Memory B cell (primary cell): Measurements from ENCODE around the gene EHMT1.
A peak's percentile ranks its signal among the peaks of the same experiment; 100 is the strongest.
"Not testable (repeated sequence)": the region's sequence is repeated elsewhere in the genome, so short reads cannot be mapped to it uniquely, and the experiment has no call there.

Experiments
- ATAC-seq: fragments of 150-1000 bp; cut with Tn5 transposase; 2 replicates; pipeline ENCODE4 v1.10.0; 2021; ENCODE audit warnings: low read depth, mild to moderate bottlenecking, moderate library complexity
- DNase-seq, 2 donors: peaks; one replicate each; pipeline ENCODE4 v3.0.0; 2022; ENCODE audit warnings: low spot score in 2 of 2
- H3K27ac Mint-ChIP-seq: one replicate; pipeline ENCODE4 v1.8.0; 2022; ENCODE audit warnings: mild to moderate bottlenecking, moderate library complexity, mixed read lengths
- H3K27me3 Mint-ChIP-seq: one replicate; pipeline ENCODE4 v1.8.0; 2022; ENCODE audit warnings: mixed read lengths
- H3K36me3 Mint-ChIP-seq: one replicate; pipeline ENCODE4 v1.8.0; 2022; ENCODE audit warnings: mild to moderate bottlenecking, mixed read lengths
- H3K4me1 Mint-ChIP-seq: one replicate; pipeline ENCODE4 v1.8.0; 2022; ENCODE audit warnings: mixed read lengths
- H3K4me3 Mint-ChIP-seq: one replicate; pipeline ENCODE4 v1.8.0; 2022; ENCODE audit warnings: mild to moderate bottlenecking, moderate library complexity, mixed read lengths
- H3K9me3 Mint-ChIP-seq: one replicate; pipeline ENCODE4 v1.8.0; 2022; ENCODE audit warnings: mixed read lengths

Gene EHMT1

GRCh38 chr9:137615387-137615871 is 3.4 kb upstream of the EHMT1 start:
- Mint-ChIP-seq H3K36me3 (peaks cover 2% of the 10 kb centered on the region), H3K27ac (no peak overlapping the region), H3K9me3 (no peaks in the 10 kb centered on the region), H3K27me3 (no peaks in the 10 kb centered on the region), H3K4me3 (no peak overlapping the region), H3K4me1 (peaks cover 29% of the 10 kb centered on the region)
- DNase-seq, result no peak
- ATAC-seq, result no peak

- H3K27me3 Mint-ChIP-seq, result no peaks in the 10 kb centered on the region
- H3K4me3 Mint-ChIP-seq, result peak overlapping the region; percentile 79
- H3K36me3 Mint-ChIP-seq, result peaks cover 2% of the 10 kb centered on the region
- peaks cover 28% of the 10 kb centered on the region for H3K4me1 Mint-ChIP-seq
- no peaks in the 10 kb centered on the region for H3K9me3 Mint-ChIP-seq
- peak overlapping the region; percentile 86 for H3K27ac Mint-ChIP-seq
- ATAC-seq (peak; percentile 18), DNase-seq (no peak)
These were observed 639 bp downstream of the EHMT1 start for GRCh38 chr9:137619240-137620047.

GRCh38 chr9:137620048-137620405 is 1.2 kb downstream of the EHMT1 start:
- H3K36me3 Mint-ChIP-seq, result no peaks in the 10 kb centered on the region
- peaks cover 29% of the 10 kb centered on the region for H3K4me1 Mint-ChIP-seq
- H3K4me3 Mint-ChIP-seq, result peak overlapping the region; percentile 79
- no peaks in the 10 kb centered on the region for H3K9me3 Mint-ChIP-seq
- DNase-seq, result no peak
- H3K27me3 Mint-ChIP-seq, result no peaks in the 10 kb centered on the region
- no peak for ATAC-seq
- peak overlapping the region; percentile 86 for H3K27ac Mint-ChIP-seq

- Mint-ChIP-seq H3K4me1 (peaks cover 34% of the 10 kb centered on the region), H3K4me3 (no peak overlapping the region), H3K27me3 (no peaks in the 10 kb centered on the region), H3K36me3 (no peaks in the 10 kb centered on the region), H3K27ac (no peak overlapping the region), H3K9me3 (no peaks in the 10 kb centered on the region)
- no peak for ATAC-seq
- no peak for DNase-seq
These were observed 1.8 kb downstream of the EHMT1 start for GRCh38 chr9:137620581-137620980.

GRCh38 chr9:137621131-137621757 is 2.4 kb downstream of the EHMT1 start:
- Mint-ChIP-seq H3K4me3 (no peak overlapping the region), H3K9me3 (no peaks in the 10 kb centered on the region), H3K36me3 (no peaks in the 10 kb centered on the region), H3K27ac (no peak overlapping the region), H3K27me3 (no peaks in the 10 kb centered on the region), H3K4me1 (peaks cover 35% of the 10 kb centered on the region)
- DNase-seq (no peak), ATAC-seq (no peak)

GRCh38 chr9:137622211-137622610 is 3.4 kb downstream of the EHMT1 start:
- DNase-seq, H3K4me3 Mint-ChIP-seq: not testable (repeated sequence)

GRCh38 chr9:137626464-137626863 is 7.7 kb downstream of the EHMT1 start:
- Mint-ChIP-seq H3K4me1 (peaks cover 33% of the 10 kb centered on the region), H3K36me3 (peaks cover 5% of the 10 kb centered on the region)

More at GRCh38 chr9:137622211-137622610, 3.4 kb downstream of the EHMT1 start:
- H3K9me3 Mint-ChIP-seq, ATAC-seq, H3K27ac Mint-ChIP-seq, H3K36me3 Mint-ChIP-seq, H3K27me3 Mint-ChIP-seq: not testable (repeated sequence)
- peaks cover 38% of the 10 kb centered on the region for H3K4me1 Mint-ChIP-seq

GRCh38 chr9:137627406-137627805 is 8.6 kb downstream of the EHMT1 start:
- H3K4me3 Mint-ChIP-seq, H3K27ac Mint-ChIP-seq, H3K9me3 Mint-ChIP-seq, ATAC-seq, H3K27me3 Mint-ChIP-seq, H3K36me3 Mint-ChIP-seq, DNase-seq: not testable (repeated sequence)
- peaks cover 34% of the 10 kb centered on the region for H3K4me1 Mint-ChIP-seq

More at GRCh38 chr9:137626464-137626863, 7.7 kb downstream of the EHMT1 start:
- Mint-ChIP-seq H3K27ac (peak overlapping the region; percentile 67), H3K9me3 (no peaks in the 10 kb centered on the region), H3K27me3 (no peaks in the 10 kb centered on the region), H3K4me3 (no peak overlapping the region)
- no peak for DNase-seq
- no peak for ATAC-seq

GRCh38 chr9:137630126-137630525 is 11.3 kb downstream of the EHMT1 start:
- Mint-ChIP-seq H3K27ac (peak overlapping the region; percentile 86), H3K36me3 (peaks cover 7% of the 10 kb centered on the region), H3K4me3 (peak overlapping the region; percentile 35), H3K27me3 (no peaks in the 10 kb centered on the region), H3K4me1 (peaks cover 41% of the 10 kb centered on the region), H3K9me3 (no peaks in the 10 kb centered on the region)
- ATAC-seq (no peak), DNase-seq (no peak)

- peak overlapping the region; percentile 86 for H3K27ac Mint-ChIP-seq
- H3K27me3 Mint-ChIP-seq, result no peaks in the 10 kb centered on the region
- peak overlapping the region; percentile 40 for H3K4me3 Mint-ChIP-seq
- peaks cover 7% of the 10 kb centered on the region for H3K36me3 Mint-ChIP-seq
- peaks cover 36% of the 10 kb centered on the region for H3K4me1 Mint-ChIP-seq
- DNase-seq (no peak), ATAC-seq (peak; percentile 40)
- H3K9me3 Mint-ChIP-seq, result no peaks in the 10 kb centered on the region
These were observed 11.9 kb downstream of the EHMT1 start for GRCh38 chr9:137630679-137631078.

GRCh38 chr9:137631345-137632229 is 12.8 kb downstream of the EHMT1 start:
- Mint-ChIP-seq H3K9me3 (no peaks in the 10 kb centered on the region), H3K36me3 (peaks cover 7% of the 10 kb centered on the region), H3K4me1 (peaks cover 37% of the 10 kb centered on the region), H3K27me3 (no peaks in the 10 kb centered on the region), H3K27ac (no peak overlapping the region), H3K4me3 (no peak overlapping the region)
- ATAC-seq (no peak), DNase-seq (no peak)

- Mint-ChIP-seq H3K4me3 (no peak overlapping the region), H3K9me3 (no peaks in the 10 kb centered on the region), H3K4me1 (peaks cover 37% of the 10 kb centered on the region), H3K36me3 (peaks cover 7% of the 10 kb centered on the region), H3K27ac (peak overlapping the region; percentile 37), H3K27me3 (no peaks in the 10 kb centered on the region)
- no peak for DNase-seq
- no peak for ATAC-seq
These were observed 13.7 kb downstream of the EHMT1 start for GRCh38 chr9:137632230-137633161.

- H3K27me3 Mint-ChIP-seq, result no peaks in the 10 kb centered on the region
- H3K4me3 Mint-ChIP-seq, result no peak overlapping the region
- no peaks in the 10 kb centered on the region for H3K9me3 Mint-ChIP-seq
- ATAC-seq (no peak), DNase-seq (no peak)
- H3K27ac Mint-ChIP-seq, result peak overlapping the region; percentile 10
- H3K36me3 Mint-ChIP-seq, result peaks cover 5% of the 10 kb centered on the region
- peaks cover 36% of the 10 kb centered on the region for H3K4me1 Mint-ChIP-seq
These were observed 15.2 kb downstream of the EHMT1 start for GRCh38 chr9:137634016-137634415.
